Testis (tissue), 2 donors: Measurements from ENCODE around the gene PSD2.

Source experiments
- CTCF ChIP-seq, 3 experiments: fragments of 450-650 bp in 2 of 3; fragments of 200-600 bp in 1 of 3; sonication (generic) in 1 of 3; IDR thresholded peaks; one replicate each; pipeline ENCODE4 v1.5.1; 2016 to 2019; ENCODE audit warnings: antibody characterized with exemption in 3 of 3, mild to moderate bottlenecking in 2 of 3, moderate library complexity in 1 of 3
- POLR2A ChIP-seq: fragments of 450-650 bp; IDR thresholded peaks from one replicate; pipeline ENCODE4 v1.6.1; 2017; ENCODE audit warnings: antibody characterized with exemption, mild to moderate bottlenecking, moderate library complexity

DNA sequence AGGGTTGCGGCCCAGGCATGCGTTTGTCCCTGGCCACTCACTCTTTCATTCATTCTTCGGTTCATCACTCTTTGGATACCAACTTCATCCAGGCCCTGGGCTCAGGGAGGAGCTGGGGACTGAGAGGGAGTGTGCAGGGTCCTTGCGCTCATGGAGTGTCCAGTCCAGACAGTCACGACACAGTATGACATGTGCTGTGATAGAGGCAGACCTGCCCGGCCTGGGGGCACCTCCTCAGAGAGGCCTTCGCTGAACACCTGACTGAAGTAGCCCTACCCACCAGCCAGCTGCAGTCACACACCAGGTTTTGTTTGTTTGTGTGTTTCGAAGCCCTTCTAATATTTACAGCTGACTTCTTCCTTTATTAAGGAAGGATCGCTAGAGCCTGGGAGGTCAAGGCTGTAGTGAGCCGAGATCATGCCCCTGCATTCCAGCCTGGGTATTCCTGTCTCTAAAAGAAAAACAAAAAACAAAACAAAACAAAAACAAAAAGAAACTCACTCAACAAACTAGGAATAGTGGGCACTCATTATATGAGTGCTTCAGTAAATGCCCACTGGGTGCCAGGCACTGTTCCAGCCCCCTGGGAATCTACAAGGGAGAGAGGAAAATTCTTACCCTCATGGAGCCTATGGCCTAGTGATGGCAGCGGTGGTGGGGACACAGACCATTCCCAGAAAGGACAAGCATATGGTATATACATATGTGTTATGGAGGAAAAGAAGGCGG lies 6.3 kb upstream of the PSD2 start:
- no peak for TF ChIP-seq POLR2A
- TF ChIP-seq CTCF (IDR thresholded peaks at IDR 0.05) = no peak
